SK-N-MC (cell line): ENCODE measurements around the gene BLOC1S6.

Experiments used
- EZH2 ChIP-seq: fragments of 200-600 bp; sonication (generic); IDR thresholded peaks from one replicate; pipeline ENCODE4 v1.6.1; 2017; ENCODE audit warnings: antibody characterized with exemption
- FOXP2 ChIP-seq: optimal IDR thresholded peaks from 2 replicates; pipeline ENCODE3; 2011; ENCODE audit warnings: mild to moderate bottlenecking, moderate library complexity; ENCODE audit not compliant: insufficient read depth; ENCODE audit errors: extremely low read length, control extremely low read depth
- POLR2AphosphoS5 ChIP-seq: IDR thresholded peaks from 2 replicates; pipeline ENCODE4 v1.6.1; 2012; ENCODE audit warnings: mild to moderate bottlenecking, low read depth, low read length, borderline replicate concordance

DNA sequence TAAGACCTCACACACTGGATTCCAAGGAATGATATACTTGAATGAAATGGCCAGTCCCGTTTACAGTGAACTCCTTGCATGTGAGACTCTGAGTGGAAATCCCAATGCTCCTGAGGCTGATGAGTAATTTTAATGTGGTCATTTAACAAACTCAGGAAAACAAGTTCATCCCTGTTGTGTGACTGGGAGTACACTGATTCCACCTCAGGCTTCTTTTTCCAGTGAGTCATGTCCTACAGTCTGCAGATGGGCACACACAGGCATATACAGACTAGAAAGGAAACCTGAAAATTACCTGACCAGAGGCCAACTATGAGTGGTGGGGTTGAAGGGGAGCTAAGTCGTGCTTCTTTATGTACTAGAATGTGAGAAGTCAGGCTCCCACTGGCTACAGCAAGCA lies 53.4 kb downstream of the BLOC1S6 start:
- no peak for TF ChIP-seq EZH2
- TF ChIP-seq POLR2AphosphoS5, result no peak
- no peak for TF ChIP-seq FOXP2
